ENCODE data around the gene PPIL6.

DNA sequence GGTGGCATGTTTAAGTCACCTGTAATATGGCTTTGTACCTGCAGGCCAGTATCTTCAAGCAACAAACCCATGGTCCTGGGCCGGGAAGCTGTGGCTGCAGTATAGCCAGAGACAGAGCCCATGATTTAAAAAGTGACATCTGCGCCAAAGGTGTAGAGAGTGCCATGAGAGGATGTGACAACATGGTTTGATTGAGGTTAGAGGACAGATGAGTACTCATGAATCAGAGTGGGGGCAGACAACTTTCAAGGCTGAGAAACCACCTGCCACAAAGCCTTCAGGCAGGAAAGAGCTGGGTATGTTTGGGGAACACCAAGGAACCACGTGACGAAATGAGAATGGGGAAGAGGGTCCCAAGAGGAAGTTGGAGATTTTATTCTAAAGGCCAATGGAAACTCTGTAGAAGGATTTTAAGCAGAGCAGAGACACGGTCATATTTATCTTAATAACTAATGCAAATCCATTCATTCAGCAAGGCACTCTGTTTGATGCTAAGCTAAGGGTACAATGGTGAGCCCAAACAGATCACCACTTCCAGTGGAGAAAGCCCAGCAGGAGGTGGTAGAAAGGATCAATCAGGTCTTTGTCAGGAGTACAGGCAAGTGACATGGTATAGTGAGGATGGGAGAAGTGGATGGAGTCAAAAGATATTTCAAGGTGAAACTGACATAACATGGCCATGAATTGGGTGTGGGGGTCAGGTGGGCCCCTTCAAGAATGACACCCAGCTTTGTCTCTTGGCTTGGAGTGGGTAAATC is 18.5 kb upstream of the PPIL6 start:
- TF ChIP-seq, protein P1, sequence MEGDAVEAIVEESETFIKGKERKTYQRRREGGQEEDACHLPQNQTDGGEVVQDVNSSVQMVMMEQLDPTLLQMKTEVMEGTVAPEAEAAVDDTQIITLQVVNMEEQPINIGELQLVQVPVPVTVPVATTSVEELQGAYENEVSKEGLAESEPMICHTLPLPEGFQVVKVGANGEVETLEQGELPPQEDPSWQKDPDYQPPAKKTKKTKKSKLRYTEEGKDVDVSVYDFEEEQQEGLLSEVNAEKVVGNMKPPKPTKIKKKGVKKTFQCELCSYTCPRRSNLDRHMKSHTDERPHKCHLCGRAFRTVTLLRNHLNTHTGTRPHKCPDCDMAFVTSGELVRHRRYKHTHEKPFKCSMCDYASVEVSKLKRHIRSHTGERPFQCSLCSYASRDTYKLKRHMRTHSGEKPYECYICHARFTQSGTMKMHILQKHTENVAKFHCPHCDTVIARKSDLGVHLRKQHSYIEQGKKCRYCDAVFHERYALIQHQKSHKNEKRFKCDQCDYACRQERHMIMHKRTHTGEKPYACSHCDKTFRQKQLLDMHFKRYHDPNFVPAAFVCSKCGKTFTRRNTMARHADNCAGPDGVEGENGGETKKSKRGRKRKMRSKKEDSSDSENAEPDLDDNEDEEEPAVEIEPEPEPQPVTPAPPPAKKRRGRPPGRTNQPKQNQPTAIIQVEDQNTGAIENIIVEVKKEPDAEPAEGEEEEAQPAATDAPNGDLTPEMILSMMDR (IDR thresholded peaks at IDR 0.05; ENCODE audit: low read length) = no peak
- no peak for TF ChIP-seq EZH2 (optimal IDR thresholded peaks at IDR 0.05; ENCODE audit: low read depth, low read length)
- TF ChIP-seq EZH2phosphoT487 (IDR thresholded peaks at IDR 0.05; ENCODE audit: low read length) = no peak

Data from MM.1S (cell line).